K562 (cell line): ENCODE measurements around the gene MYMX. TPM values are rescaled to one million over a fixed set of nuclear protein-coding genes. Genes with fewer than 3 reads are reported as not detected.

ENCODE experiments used
- ATAC-seq: fragments of 200-7000 bp; cut with Tn5 transposase; 3 replicates; pipeline ENCODE4 v1.9.1; 2020; ENCODE audit warnings: moderate library complexity
- BruUV-seq: library from RNA; stranded (reverse); fragments of 400-500 nt; replicated peaks from 2 replicates; lab custom pipeline; 2021; lab: Mats Ljungman, UMichigan
- CTCF ChIA-PET: fragments of 300-600 bp; formaldehyde crosslinking; extraction: SDS; loops from one replicate; lab custom pipeline; 2021; ENCODE audit warnings: low intra/inter-chr PET ratio; lab: Yijun Ruan, JAX
- POLR2A ChIA-PET: fragments of 300-600, 350-650 bp; sonication (Branson Sonifier 250); formaldehyde crosslinking; extraction: SDS; loops from one replicate; lab custom pipeline; 2021; ENCODE audit warnings: antibody characterized with exemption, inconsistent platforms; lab: Yijun Ruan, JAX
- DNase-seq, 4 experiments: peaks; one replicate each; pipeline versions ENCODE4 v3.0.0 to v3.0.0-alpha.2; 2011 to 2018; ENCODE audit warnings: low spot score in 3 of 4, mixed read lengths in 3 of 4; ENCODE audit errors: extremely low read depth in 1 of 4
- FAIRE-seq: peaks from 2 replicates; lab custom pipeline; 2011; peaks lifted over from hg19 to GRCh38; lab: Jason Lieb, UNC
- H2AFZ ChIP-seq: 2 replicates; pipeline ENCODE4 v1.6.0; 2011; ENCODE audit warnings: low read depth, low read length, control low read depth, inconsistent platforms
- H3K27ac ChIP-seq: fragments of 200-600 bp; 3 replicates; pipeline ENCODE4 v1.8.0; 2011; ENCODE audit warnings: low read depth, mild to moderate bottlenecking, control low read depth, inconsistent platforms, low read length, moderate library complexity, mixed read lengths; ENCODE audit errors: extremely low read depth
- H3K27me3 ChIP-seq, 2 experiments: fragments of 300-600 bp in 1 of 2; 2 replicates in 1 of 2; 3 replicates in 1 of 2; pipeline versions ENCODE4 v1.6.0 to v1.8.0; 2011; ENCODE audit warnings: inconsistent platforms in 2 of 2, low read length in 2 of 2, mild to moderate bottlenecking in 1 of 2, mixed read lengths in 1 of 2, moderate library complexity in 1 of 2; ENCODE audit not compliant: control insufficient read depth in 2 of 2, insufficient read depth in 2 of 2
- H3K36me3 ChIP-seq: fragments of 300-600 bp; 3 replicates; pipeline ENCODE4 v1.8.0; 2011; ENCODE audit warnings: mild to moderate bottlenecking, low read length, inconsistent platforms; ENCODE audit not compliant: control insufficient read depth, insufficient read depth
- H3K4me1 ChIP-seq, 2 experiments: fragments of 200-600 bp in 1 of 2; replicated peaks in 1 of 2; 2 replicates in 1 of 2; 3 replicates in 1 of 2; pipeline versions ENCODE4 v1.5.1 to v1.8.0; 2011; ENCODE audit warnings: inconsistent platforms in 2 of 2, low read length in 2 of 2, mild to moderate bottlenecking in 1 of 2, mixed read lengths in 1 of 2, moderate library complexity in 1 of 2; ENCODE audit not compliant: control insufficient read depth in 2 of 2, insufficient read depth in 2 of 2
- H3K4me2 ChIP-seq: 2 replicates; pipeline ENCODE4 v1.6.1; 2011; ENCODE audit warnings: low read length, control low read depth, inconsistent platforms, mixed read lengths; ENCODE audit not compliant: insufficient read depth
- H3K4me3 ChIP-seq: fragments of 200-600 bp; sonication (generic), shearing (Covaris generic); 2 replicates; pipeline ENCODE4 v1.5.1; 2016; ENCODE audit warnings: control low read depth, inconsistent platforms
- H3K79me2 ChIP-seq: fragments of 200-600 bp; 3 replicates; pipeline ENCODE4 v1.8.0; 2011; ENCODE audit warnings: low read length, inconsistent platforms; ENCODE audit not compliant: control insufficient read depth, insufficient read depth
- H3K9ac ChIP-seq, 2 experiments: 2 replicates each; pipeline versions ENCODE4 v1.6.0 to v1.6.1; 2011; ENCODE audit warnings: low read depth in 2 of 2, low read length in 2 of 2, control low read depth in 1 of 2, inconsistent platforms in 1 of 2, mild to moderate bottlenecking in 1 of 2, mixed read lengths in 1 of 2; ENCODE audit not compliant: insufficient read depth in 1 of 2
- H3K9me1 ChIP-seq: one replicate; pipeline ENCODE4 v1.6.0; 2011; ENCODE audit warnings: inconsistent platforms, mild to moderate bottlenecking, low read length, moderate library complexity; ENCODE audit not compliant: control insufficient read depth, insufficient read depth
- H3K9me3 ChIP-seq: replicated peaks from 2 replicates; pipeline ENCODE4 v1.5.1; 2011; ENCODE audit warnings: low read depth, low read length, inconsistent platforms; ENCODE audit not compliant: control insufficient read depth, insufficient read depth
- H4K20me1 ChIP-seq: replicated peaks from 2 replicates; pipeline ENCODE4 v1.6.1; 2011; ENCODE audit warnings: low read length, inconsistent platforms, mixed read lengths; ENCODE audit not compliant: control insufficient read depth, insufficient read depth
- ARID2 ChIP-seq: fragments of 450-650 bp; IDR thresholded peaks from 2 replicates; pipeline ENCODE4 v1.6.1; 2017; ENCODE audit warnings: antibody characterized with exemption, mild to moderate bottlenecking
- CBX8 ChIP-seq: fragments of 200-600 bp; sonication (generic); IDR thresholded peaks from 2 replicates; pipeline ENCODE4 v1.6.1; 2012; ENCODE audit warnings: borderline replicate concordance, mixed run types, low read depth, mild to moderate bottlenecking, moderate library complexity, mixed read lengths, low read length, control low read depth, inconsistent platforms; ENCODE audit not compliant: poor library complexity, severe bottlenecking; ENCODE audit errors: extremely low read depth
- CTCF ChIP-seq, 3 experiments: IDR thresholded peaks in 2 of 3; conservative IDR thresholded peaks in 1 of 3; 2 replicates each; pipeline ENCODE4 v1.5.1; 2011 to 2012; ENCODE audit warnings: low read length in 3 of 3, mild to moderate bottlenecking in 3 of 3, control low read depth in 2 of 3, improper control_type of control experiment in 1 of 3, inconsistent platforms in 1 of 3, low read depth in 1 of 3, mixed read lengths in 1 of 3, moderate library complexity in 1 of 3; ENCODE audit not compliant: insufficient read depth in 2 of 3
- CTCFL ChIP-seq: IDR thresholded peaks from 2 replicates; pipeline ENCODE4 v1.6.1; 2011; ENCODE audit warnings: borderline replicate concordance, low read depth, mild to moderate bottlenecking, moderate library complexity, low read length; ENCODE audit not compliant: insufficient read depth, poor library complexity, severe bottlenecking
- GABPA ChIP-seq: fragments of 200-800 bp; sonication (Bioruptor generic); conservative IDR thresholded peaks from 2 replicates; pipeline ENCODE4 v1.6.1; 2016; ENCODE audit warnings: low read depth, missing genetic modification characterization, missing compliant biosample characterization
- MAZ ChIP-seq, 2 experiments: fragments of 450-650 bp in 1 of 2; sonication (generic) in 1 of 2; formaldehyde crosslinking; IDR thresholded peaks in 1 of 2; conservative IDR thresholded peaks in 1 of 2; 2 replicates each; pipeline versions ENCODE4 v1.4.0 to v1.5.0; 2020; ENCODE audit warnings: mild to moderate bottlenecking in 1 of 2, missing genetic modification reagents in 1 of 2
- MTA1 ChIP-seq: fragments of 450-650 bp; IDR thresholded peaks from 2 replicates; pipeline ENCODE4 v1.6.1; 2017; ENCODE audit warnings: borderline replicate concordance
- NR4A1 ChIP-seq, 2 experiments: fragments of 250-450 bp in 1 of 2; fragments of 450-650 bp in 1 of 2; sonication (Bioruptor Pico) in 1 of 2; IDR thresholded peaks; 2 replicates each; pipeline versions ENCODE4 v1.4.0 to v1.6.1; 2016 to 2020; ENCODE audit warnings: mild to moderate bottlenecking in 2 of 2, missing compliant biosample characterization in 1 of 2, missing genetic modification characterization in 1 of 2, moderate library complexity in 1 of 2
- RFX5 ChIP-seq: IDR thresholded peaks from 2 replicates; pipeline ENCODE4 v1.6.1; 2011; ENCODE audit warnings: low read depth, mild to moderate bottlenecking, improper control_type of control experiment, low read length
- STAG1 ChIP-seq: sonication (generic); formaldehyde crosslinking; IDR thresholded peaks from 2 replicates; pipeline ENCODE4 v1.5.0; 2020; ENCODE audit warnings: missing genetic modification reagents, borderline replicate concordance
- TARDBP ChIP-seq: fragments of 450-650 bp; IDR thresholded peaks from 2 replicates; pipeline ENCODE4 v1.6.1; 2016
- WGBS: fragments of 100-300 bp; shearing (Covaris generic); methylation state at CpG from one replicate; pipeline ENCODE4 v1.1.6; 2016; ENCODE audit warnings: low coverage, mixed read lengths; ENCODE audit not compliant: insufficient coverage; ENCODE audit errors: missing lambda C conversion rate; 5-methylcytosine and 5-hydroxymethylcytosine counted together
- in situ Hi-C: fragments of 300-500 bp; cut with MboI; formaldehyde crosslinking; loops from 4 replicates; pipeline ENCODE4 v1.15.0; 2018; ENCODE audit warnings: inconsistent platforms, mixed read lengths
- intact Hi-C: fragments of 100-400 bp; cut with micrococcal nuclease; formaldehyde crosslinking; loops from 2 replicates; pipeline ENCODE4 v1.14.2; 2022
- polyA plus RNA-seq, 8 experiments: library from polyadenylated mRNA; depleted of rRNA in 4 of 8; stranded (reverse) in 5 of 8; unstranded in 3 of 8; fragments of >200 nt; fragmentation: Nextera tagmentation in 2 of 8; fragmentation: Illumina TruSeq in 1 of 8; extraction: Ambion mirVana in 2 of 8; extraction: Trizol in 1 of 8; gene quantifications; 2 replicates each; pipeline versions ENCODE4 v1.2.1 to v1.2.3, GENCODE V29; 2011 to 2014; ENCODE audit warnings: inconsistent platforms in 1 of 8, missing spikeins in 1 of 8
- total RNA-seq, 7 experiments: library from RNA; depleted of rRNA in 6 of 7; stranded (reverse); fragments of >200 nt in 6 of 7; fragmentation: Illumina TruSeq in 2 of 7; extraction: Trizol in 2 of 7; gene quantifications; 2 replicates each; pipeline versions ENCODE4 v1.2.1 to v1.2.3, GENCODE V29; 2011 to 2021; ENCODE audit warnings: low replicate concordance in 1 of 7

Gene MYMX
- total and polyA plus RNA-seq, 9 of the 15 experiments (the other 6 are each of a cell fraction or from before 2014, with no cell fraction given) = 0.12 TPM; not detected in 8

- 14% methylated on average over 15 of the region's 15 CpGs for WGBS
- Histone ChIP-seq H3K4me3 (no peak overlapping the region), H3K36me3 (no peaks in the 10 kb centered on the region), H3K9me3 (no peaks in the 10 kb centered on the region), H3K4me1 (peaks cover 2 to 25% of the 10 kb centered on the region in 2 experiments; a peak in 3 of 5 replicates), H3K27ac (no peak overlapping the region), H3K79me2 (no peaks in the 10 kb centered on the region), H3K9ac (peak overlapping the region in 1 of 2 experiments; percentile 14; a peak in 1 of 4 replicates), H3K9me1 (no peaks in the 10 kb centered on the region), H2AFZ (peak overlapping the region; percentile 56; the same call in 1 of the 2 replicates), H3K27me3 (peaks cover 2 to 21% of the 10 kb centered on the region in 2 experiments; a peak in 2 of 5 replicates), H4K20me1 (no peaks in the 10 kb centered on the region), H3K4me2 (no peak overlapping the region)
- in situ Hi-C loops = loop anchor here (5.0 kb wide), 1 partner anchor 64 kb away; no protein-coding TSS in a partner anchor
- intact Hi-C loops = loop anchor here (1.0 to 2.0 kb wide), 5 partner anchors 54 to 165 kb away; no protein-coding TSS in a partner anchor
- CTCF ChIA-PET = interaction anchor here (0.6 to 3.3 kb wide), 8 partner anchors 23 to 166 kb away, joined by 3 to 26 read pairs (median 6); partner anchors contain the start of gene SLC35B2
- peak; percentile 90 to 94 (median 92) for DNase-seq
- ATAC-seq = peak; percentile 98
- POLR2A ChIA-PET = interaction anchor here (0.6 to 2.7 kb wide), 7 partner anchors 8 to 96 kb away, joined by 3 to 26 read pairs (median 3); partner anchors contain the start of gene HSP90AB1
- peak; percentile 88 for FAIRE-seq
- no TSS peak for BruUV-seq
- TF ChIP-seq CTCF (IDR thresholded peaks at IDR 0.05 in 2 of 3, conservative IDR thresholded peaks at IDR 0.05 in 1 of 3; ENCODE audit: insufficient read depth in 2 of 3, low read depth in 1 of 3, low read length in 3 of 3) (peak; percentile 96 to 99 (median 98)), CTCFL (peak; percentile 38), MAZ (CRISPR knock-in tag; conservative IDR thresholded peaks at IDR 0.05 in 1 of 2, IDR thresholded peaks at IDR 0.05 in 1 of 2) (peak in 1 of 2 experiments; percentile 79; a peak in 2 of 4 replicates), TARDBP (peak; percentile 80; the same call in 1 of the 2 replicates), NR4A1 (CRISPR knock-in tag; IDR thresholded peaks at IDR 0.05) (0 out of 2 replicates have a peak, but pooled peaks have one; percentile 57), NR4A1 (tag; IDR thresholded peaks at IDR 0.05) (no peak), ARID2 (peak; percentile 95), CBX8 (no peak), MTA1 (peak; percentile 57; the same call in 1 of the 2 replicates), RFX5 (no peak), GABPA (no peak), STAG1 (peak; percentile 84; the same call in 1 of the 2 replicates)
Observed at GRCh38 chr6:44172731-44173500, 43.8 kb upstream of the MYMX start.
